H1 (cell line): ENCODE data around the gene ASB16. TPM values are rescaled to one million over a fixed set of nuclear protein-coding genes. Genes with fewer than 3 reads are reported as not detected.
A peak's percentile ranks its signal among the peaks of the same experiment; 100 is the strongest.

Experiments
- CTCF ChIA-PET: fragments of 300-600 bp; sonication (Branson Sonifier 250); formaldehyde crosslinking; loops from one replicate; lab custom pipeline; 2021; ENCODE audit not compliant: partially characterized antibody; lab: Charles Lee
- POLR2A ChIA-PET: fragments of 300-600 bp; sonication (Branson Sonifier 250); formaldehyde crosslinking; loops from one replicate; lab custom pipeline; 2021; ENCODE audit warnings: inconsistent platforms; ENCODE audit not compliant: partially characterized antibody; lab: Charles Lee
- DNase-seq, 2 experiments: peaks; one replicate each; pipeline versions ENCODE4 v3.0.0 to v3.0.0-alpha.2; 2010 to 2022; ENCODE audit warnings: low spot score in 2 of 2, low read depth in 1 of 2, mixed read lengths in 1 of 2
- FAIRE-seq: peaks from 2 replicates; lab custom pipeline; 2011; peaks lifted over from hg19 to GRCh38; lab: Jason Lieb, UNC
- H2AFZ ChIP-seq: 2 replicates; pipeline ENCODE4 v1.8.1; 2012; ENCODE audit warnings: low read length, inconsistent platforms
- H2AK5ac ChIP-seq: 2 replicates; pipeline ENCODE4 v1.6.1; 2013; ENCODE audit warnings: low read depth, low read length
- H2BK120ac ChIP-seq: replicated peaks from 2 replicates; pipeline ENCODE3; 2013; ENCODE audit warnings: low read depth, low read length, inconsistent platforms
- H2BK12ac ChIP-seq: 2 replicates; pipeline ENCODE4 v1.6.1; 2013; ENCODE audit warnings: low read depth, low read length
- H2BK15ac ChIP-seq: 2 replicates; pipeline ENCODE4 v1.6.1; 2013; ENCODE audit warnings: low read length
- H2BK20ac ChIP-seq: 2 replicates; pipeline ENCODE4 v1.6.1; 2013; ENCODE audit warnings: low read length
- H2BK5ac ChIP-seq: 2 replicates; pipeline ENCODE4 v1.6.1; 2013; ENCODE audit warnings: low read depth, low read length
- H3K14ac ChIP-seq: 2 replicates; pipeline ENCODE4 v1.6.1; 2013; ENCODE audit warnings: inconsistent platforms; ENCODE audit not compliant: insufficient read length
- H3K18ac ChIP-seq: 2 replicates; pipeline ENCODE4 v1.6.1; 2013; ENCODE audit warnings: low read length; ENCODE audit errors: extremely low read depth
- H3K23ac ChIP-seq: 2 replicates; pipeline ENCODE4 v1.6.1; 2013; ENCODE audit warnings: inconsistent platforms; ENCODE audit not compliant: insufficient read length
- H3K23me2 ChIP-seq: 2 replicates; pipeline ENCODE4 v1.6.1; 2013; ENCODE audit warnings: low read depth, low read length
- H3K27ac ChIP-seq: 2 replicates; pipeline ENCODE4 v1.6.1; 2011; ENCODE audit warnings: low read depth, low read length, inconsistent platforms
- H3K27me3 ChIP-seq, 4 experiments: replicated peaks in 1 of 4; 1 replicate in 1 of 4; 2 replicates in 3 of 4; pipeline versions ENCODE4 v1.6.1 to v1.8.1; 2011 to 2013; ENCODE audit warnings: low read length in 3 of 4, mild to moderate bottlenecking in 3 of 4, inconsistent platforms in 2 of 4, mixed read lengths in 2 of 4, moderate library complexity in 1 of 4; ENCODE audit not compliant: control insufficient read depth in 3 of 4, insufficient read depth in 3 of 4; ENCODE audit errors: extremely low read depth in 1 of 4
- H3K36me3 ChIP-seq, 4 experiments: 2 replicates each; pipeline versions ENCODE4 v1.6.1 to v1.8.1; 2011 to 2013; ENCODE audit warnings: mild to moderate bottlenecking in 4 of 4, low read length in 3 of 4, moderate library complexity in 2 of 4, control low read depth in 1 of 4, inconsistent platforms in 1 of 4; ENCODE audit not compliant: insufficient read depth in 4 of 4, control insufficient read depth in 2 of 4
- H3K4ac ChIP-seq: replicated peaks from 2 replicates; pipeline ENCODE3; 2013; ENCODE audit warnings: low read length, low read depth, mixed read lengths, inconsistent platforms; ENCODE audit not compliant: insufficient read length
- H3K4me1 ChIP-seq, 4 experiments: replicated peaks in 1 of 4; 1 replicate in 1 of 4; 2 replicates in 3 of 4; pipeline versions ENCODE4 v1.6.1 to v1.8.1; 2011 to 2013; ENCODE audit warnings: low read length in 3 of 4, inconsistent platforms in 2 of 4, mixed read lengths in 1 of 4; ENCODE audit not compliant: insufficient read depth in 4 of 4, control insufficient read depth in 3 of 4
- H3K4me2 ChIP-seq, 2 experiments: 2 replicates each; pipeline versions ENCODE4 v1.6.1 to v1.8.1; 2011 to 2013; ENCODE audit warnings: low read depth in 2 of 2, low read length in 2 of 2, control low read depth in 1 of 2, inconsistent platforms in 1 of 2, mild to moderate bottlenecking in 1 of 2; ENCODE audit not compliant: insufficient read depth in 1 of 2
- H3K4me3 ChIP-seq, 4 experiments: fragments of 200-600, 300-600 bp in 1 of 4; sonication (generic), shearing (Covaris generic), sonication (Bioruptor Twin) in 1 of 4; 2 replicates each; pipeline versions ENCODE4 v1.5.1 to v1.8.1; 2011 to 2016; ENCODE audit warnings: low read length in 4 of 4, low read depth in 3 of 4, control low read depth in 2 of 4, inconsistent platforms in 2 of 4, mild to moderate bottlenecking in 2 of 4, mixed read lengths in 1 of 4, moderate library complexity in 1 of 4; ENCODE audit not compliant: insufficient read depth in 2 of 4; ENCODE audit errors: extremely low read depth in 1 of 4
- H3K56ac ChIP-seq: replicated peaks from 2 replicates; pipeline ENCODE3; 2013; ENCODE audit warnings: low read depth, mild to moderate bottlenecking, mixed read lengths, low read length, inconsistent platforms; ENCODE audit not compliant: insufficient read length
- H3K79me1 ChIP-seq: 2 replicates; pipeline ENCODE4 v1.6.1; 2013; ENCODE audit warnings: low read depth, low read length, control low read depth
- H3K79me2 ChIP-seq, 2 experiments: 2 replicates each; pipeline versions ENCODE4 v1.6.1 to v1.8.1; 2012 to 2013; ENCODE audit warnings: low read length in 2 of 2, mild to moderate bottlenecking in 2 of 2, inconsistent platforms in 1 of 2; ENCODE audit not compliant: insufficient read depth in 2 of 2, control insufficient read depth in 1 of 2
- H3K9ac ChIP-seq, 4 experiments: replicated peaks in 1 of 4; 1 replicate in 1 of 4; 2 replicates in 3 of 4; pipeline versions ENCODE4 v1.6.1 to v1.8.1; 2011 to 2013; ENCODE audit warnings: low read depth in 3 of 4, low read length in 3 of 4, control low read depth in 2 of 4, mild to moderate bottlenecking in 2 of 4, moderate library complexity in 2 of 4, inconsistent platforms in 1 of 4; ENCODE audit errors: extremely low read depth in 1 of 4
- H3K9me3 ChIP-seq, 2 experiments: 2 replicates each; pipeline versions ENCODE4 v1.6.1 to v1.8.1; 2012 to 2013; ENCODE audit warnings: mild to moderate bottlenecking in 2 of 2, moderate library complexity in 2 of 2, control low read depth in 1 of 2, inconsistent platforms in 1 of 2, low read depth in 1 of 2, low read length in 1 of 2, mixed read lengths in 1 of 2; ENCODE audit not compliant: insufficient read depth in 2 of 2
- H4K20me1 ChIP-seq, 2 experiments: replicated peaks in 1 of 2; 2 replicates each; pipeline versions ENCODE3 to v1.8.1; 2011 to 2013; ENCODE audit warnings: inconsistent platforms in 2 of 2, low read length in 2 of 2, mild to moderate bottlenecking in 1 of 2; ENCODE audit not compliant: insufficient read depth in 2 of 2, control insufficient read depth in 1 of 2
- H4K5ac ChIP-seq: 2 replicates; pipeline ENCODE4 v1.6.1; 2013; ENCODE audit warnings: low read length, low read depth, mixed read lengths, inconsistent platforms; ENCODE audit not compliant: insufficient read length
- H4K8ac ChIP-seq: 2 replicates; pipeline ENCODE4 v1.8.0; 2013; ENCODE audit warnings: mild to moderate bottlenecking, moderate library complexity, low read length, inconsistent platforms; ENCODE audit not compliant: insufficient read depth; ENCODE audit errors: extremely low read depth
- H4K91ac ChIP-seq: replicated peaks from 2 replicates; pipeline ENCODE3; 2013; ENCODE audit warnings: low read length, mixed read lengths, inconsistent platforms; ENCODE audit not compliant: insufficient read length
- HDAC2 ChIP-seq, 2 experiments: fragments of 300-600 bp in 1 of 2; sonication (generic) in 1 of 2; IDR thresholded peaks; 2 replicates each; pipeline ENCODE4 v1.6.1; 2011 to 2012; ENCODE audit warnings: low read depth in 2 of 2, low read length in 2 of 2, mild to moderate bottlenecking in 2 of 2, moderate library complexity in 2 of 2, borderline replicate concordance in 1 of 2, inconsistent platforms in 1 of 2
- NANOG ChIP-seq: IDR thresholded peaks from 2 replicates; pipeline ENCODE4 v1.6.1; 2011; ENCODE audit warnings: low read length, low read depth, mild to moderate bottlenecking, inconsistent platforms; ENCODE audit not compliant: insufficient read depth, poor library complexity, severe bottlenecking
- SIRT6 ChIP-seq: IDR thresholded peaks from one replicate; pipeline ENCODE4 v1.7.1; 2012; ENCODE audit warnings: low read length, inconsistent platforms
- TAF1 ChIP-seq: IDR thresholded peaks from 2 replicates; pipeline ENCODE4 v1.6.1; 2011; ENCODE audit warnings: mild to moderate bottlenecking, low read depth, low read length
- ZNF274 ChIP-seq: IDR thresholded peaks from 2 replicates; pipeline ENCODE4 v1.7.0; 2012; ENCODE audit warnings: low read length, borderline replicate concordance; ENCODE audit errors: extremely low read depth
- WGBS, 2 experiments: shearing (Covaris generic) in 1 of 2; methylation state at CpG; one replicate each; pipeline versions ENCODE4 v1.1.6 to v1.1.7; 2013 to 2015; ENCODE audit warnings: low lambda C conversion rate in 2 of 2, mixed read lengths in 2 of 2, inconsistent platforms in 1 of 2, low coverage in 1 of 2, missing lambda C conversion rate in 1 of 2; ENCODE audit not compliant: insufficient replicate concordance in 2 of 2, insufficient coverage in 1 of 2, insufficient read length in 1 of 2; ENCODE audit errors: extremely low coverage in 1 of 2, missing lambda C conversion rate in 1 of 2; 5-methylcytosine and 5-hydroxymethylcytosine counted together
- polyA plus RNA-seq, 7 experiments: library from polyadenylated mRNA; depleted of rRNA in 3 of 7; stranded (reverse) in 5 of 7; unstranded in 2 of 7; fragments of >200 nt in 5 of 7; fragments of 200-250 nt in 2 of 7; gene quantifications; 1 replicate in 5 of 7; 2 replicates in 1 of 7; 4 replicates in 1 of 7; pipeline versions ENCODE4 v1.2.1 to v1.2.3, GENCODE V29; 2011 to 2013; ENCODE audit warnings: missing spikeins in 2 of 7, mixed read lengths in 2 of 7
- total RNA-seq: library from RNA; stranded (reverse); fragmentation: NEBNext Ultra II Directional; extraction: Animal tissue kit (Norgen Biotek cat#: 25700); gene quantifications from 2 replicates; pipeline ENCODE4 v1.2.1, GENCODE V29; 2021

ASB16 gene
- total and polyA plus RNA-seq, 2 of the 8 experiments (the other 6 are each of a cell fraction or from before 2014, with no cell fraction given) = 0.05 TPM; not detected in 1

DNA sequence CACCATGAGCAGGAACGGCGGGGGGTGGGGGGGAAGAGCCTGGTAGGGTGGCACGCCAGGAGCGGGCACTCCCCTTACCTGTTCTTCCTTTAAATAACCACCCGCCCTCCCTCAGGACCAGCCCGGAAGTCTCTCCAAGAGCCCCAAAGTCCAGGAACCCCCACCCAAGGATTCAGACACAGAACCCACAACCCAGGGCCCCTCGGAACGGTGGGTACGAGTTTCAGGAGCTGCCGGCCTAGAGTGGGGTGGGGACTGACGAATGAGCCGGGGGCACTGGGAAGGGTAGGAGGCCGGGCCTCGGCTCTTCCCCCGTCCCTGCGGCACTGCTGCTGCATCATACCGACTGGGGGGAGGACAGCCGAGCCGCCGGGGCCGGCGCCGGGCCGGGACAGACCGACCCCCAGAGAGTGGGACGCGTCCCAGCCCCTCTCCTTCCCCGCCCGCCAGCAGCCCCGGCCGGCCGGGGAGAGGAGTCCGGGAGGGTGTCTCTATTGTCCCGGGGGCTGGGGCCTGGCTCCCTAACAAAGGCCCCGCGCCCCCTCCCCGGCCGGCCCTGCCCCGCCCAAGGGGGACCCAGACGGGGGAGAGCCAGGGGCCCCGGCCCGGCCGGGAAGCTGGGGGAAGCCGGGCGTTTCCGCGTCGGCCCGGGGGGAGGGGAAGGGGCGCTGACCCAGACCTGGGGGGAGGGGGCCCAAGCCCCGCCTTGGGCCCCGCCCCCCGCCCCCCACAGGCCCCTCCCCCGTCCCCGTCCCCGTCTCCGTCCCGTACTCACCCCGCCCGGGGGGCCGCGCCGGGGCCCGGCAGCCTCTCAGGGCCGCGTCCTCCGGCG lies 28.4 kb downstream of the ASB16 start:
- Histone ChIP-seq H2BK12ac (no peak overlapping the region), H3K79me1 (no peaks in the 10 kb centered on the region; the same call in 1 of the 2 replicates), H2BK15ac (no peak overlapping the region), H4K8ac (no peak overlapping the region; the same call in 1 of the 2 replicates), H3K36me3 (peaks cover 18 to 29% (median 23%) of the 10 kb centered on the region in 4 experiments), H3K4me1 (peaks cover 2 to 21% (median 6%) of the 10 kb centered on the region in 4 experiments), H3K79me2 (peaks cover 0 to 24% of the 10 kb centered on the region in 2 experiments; a peak in 3 of 4 replicates), H3K27me3 (no peaks in the 10 kb centered on the region), H3K23me2 (peaks cover 10% of the 10 kb centered on the region), H3K4me2 (peak overlapping the region; percentile 86 to 97), H3K14ac (no peak overlapping the region), H4K5ac (no peak overlapping the region), H2AK5ac (no peak overlapping the region), H2BK120ac (no peak overlapping the region), H2BK5ac (peak overlapping the region; percentile 60; the same call in 1 of the 2 replicates), H3K9ac (peak overlapping the region; percentile 74 to 80 (median 77)), H3K9me3 (no peaks in the 10 kb centered on the region), H4K20me1 (peaks cover 0 to 8% of the 10 kb centered on the region in 2 experiments), H3K4me3 (peak overlapping the region; percentile 77 to 98 (median 82)), H3K56ac (peak overlapping the region; percentile 56), H4K91ac (peak overlapping the region; percentile 37), H3K23ac (no peak overlapping the region), H2AFZ (no peak overlapping the region), H3K4ac (no peak overlapping the region), H3K18ac (peak overlapping the region; percentile 78), H2BK20ac (no peak overlapping the region), H3K27ac (peak overlapping the region; percentile 64)
- FAIRE-seq (no peak), DNase-seq (peak in 1 of 2 experiments; percentile 74)
- POLR2A ChIA-PET = interaction anchor here (0.6 to 8.5 kb wide), 18 partner anchors 9 to 1201 kb away, joined by 3 to 78 read pairs (median 4); partner anchors contain the start of genes GRN, RPL27, TMUB2 and UBTF
- 3% methylated on average over 20 of the region's 68 CpGs; no CpG with 5 or more reads in 1 of the 2 experiments for WGBS, 2 experiments
- CTCF ChIA-PET = interaction anchor here (1.1 to 2.7 kb wide), 9 partner anchors 11 to 156 kb away, joined by 3 to 15 read pairs (median 6); partner anchors contain the start of genes GRN, HDAC5 and TMUB2
- TF ChIP-seq TAF1 (0 out of 2 replicates have a peak, but pooled peaks have one; percentile 16), NANOG (peak; percentile 3), HDAC2 (IDR thresholded peaks at IDR 0.05; ENCODE audit: borderline replicate concordance in 1 of 2, low read depth in 2 of 2, low read length in 2 of 2) (no peak), SIRT6 (no peak), ZNF274 (no peak)
